ENCODE data around the gene ATP2C2.

The ATP2C2 gene, protein sequence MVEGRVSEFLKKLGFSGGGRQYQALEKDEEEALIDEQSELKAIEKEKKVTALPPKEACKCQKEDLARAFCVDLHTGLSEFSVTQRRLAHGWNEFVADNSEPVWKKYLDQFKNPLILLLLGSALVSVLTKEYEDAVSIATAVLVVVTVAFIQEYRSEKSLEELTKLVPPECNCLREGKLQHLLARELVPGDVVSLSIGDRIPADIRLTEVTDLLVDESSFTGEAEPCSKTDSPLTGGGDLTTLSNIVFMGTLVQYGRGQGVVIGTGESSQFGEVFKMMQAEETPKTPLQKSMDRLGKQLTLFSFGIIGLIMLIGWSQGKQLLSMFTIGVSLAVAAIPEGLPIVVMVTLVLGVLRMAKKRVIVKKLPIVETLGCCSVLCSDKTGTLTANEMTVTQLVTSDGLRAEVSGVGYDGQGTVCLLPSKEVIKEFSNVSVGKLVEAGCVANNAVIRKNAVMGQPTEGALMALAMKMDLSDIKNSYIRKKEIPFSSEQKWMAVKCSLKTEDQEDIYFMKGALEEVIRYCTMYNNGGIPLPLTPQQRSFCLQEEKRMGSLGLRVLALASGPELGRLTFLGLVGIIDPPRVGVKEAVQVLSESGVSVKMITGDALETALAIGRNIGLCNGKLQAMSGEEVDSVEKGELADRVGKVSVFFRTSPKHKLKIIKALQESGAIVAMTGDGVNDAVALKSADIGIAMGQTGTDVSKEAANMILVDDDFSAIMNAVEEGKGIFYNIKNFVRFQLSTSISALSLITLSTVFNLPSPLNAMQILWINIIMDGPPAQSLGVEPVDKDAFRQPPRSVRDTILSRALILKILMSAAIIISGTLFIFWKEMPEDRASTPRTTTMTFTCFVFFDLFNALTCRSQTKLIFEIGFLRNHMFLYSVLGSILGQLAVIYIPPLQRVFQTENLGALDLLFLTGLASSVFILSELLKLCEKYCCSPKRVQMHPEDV

GRCh38 chr16:84368308-84368996 is at the start of gene ATP2C2:
ATP2C2 (plus strand) TSS chr16:84368538; CDS start chr16:84368616, 78 bp downstream.
- TF ChIP-seq SNAI2 (CRISPR knock-in tag; IDR thresholded peaks at IDR 0.05) (no peak), ZC3H10 (CRISPR knock-in tag; IDR thresholded peaks at IDR 0.05) (no peak), GLIS3 (CRISPR knock-in tag; IDR thresholded peaks at IDR 0.05) (no peak), ZNF70 (CRISPR knock-in tag; IDR thresholded peaks at IDR 0.05) (no peak), CSDC2 (CRISPR knock-in tag; IDR thresholded peaks at IDR 0.05) (no peak), ESRRG (CRISPR knock-in tag; IDR thresholded peaks at IDR 0.05) (no peak), ZFP30 (CRISPR knock-in tag; IDR thresholded peaks at IDR 0.05) (no peak), ARNTL (CRISPR knock-in tag; IDR thresholded peaks at IDR 0.05; ENCODE audit: borderline replicate concordance, low read depth) (no peak), CSRNP3 (CRISPR knock-in tag; IDR thresholded peaks at IDR 0.05) (no peak), BACH2 (CRISPR knock-in tag; IDR thresholded peaks at IDR 0.05; ENCODE audit: borderline replicate concordance) (no peak), TSHZ2 (CRISPR knock-in tag; IDR thresholded peaks at IDR 0.05) (no peak), ISL1 (CRISPR knock-in tag; IDR thresholded peaks at IDR 0.05) (no peak), ZFP3 (CRISPR knock-in tag; IDR thresholded peaks at IDR 0.05) (no peak), ZNF565 (CRISPR knock-in tag; conservative IDR thresholded peaks at IDR 0.05; ENCODE audit: low read depth) (no peak), RARB (CRISPR knock-in tag; IDR thresholded peaks at IDR 0.05) (no peak), TCF4 (CRISPR knock-in tag; IDR thresholded peaks at IDR 0.05; ENCODE audit: borderline replicate concordance) (no peak), OSR1 (CRISPR knock-in tag; IDR thresholded peaks at IDR 0.05) (no peak)
- TF ChIP-seq, protein P1, sequence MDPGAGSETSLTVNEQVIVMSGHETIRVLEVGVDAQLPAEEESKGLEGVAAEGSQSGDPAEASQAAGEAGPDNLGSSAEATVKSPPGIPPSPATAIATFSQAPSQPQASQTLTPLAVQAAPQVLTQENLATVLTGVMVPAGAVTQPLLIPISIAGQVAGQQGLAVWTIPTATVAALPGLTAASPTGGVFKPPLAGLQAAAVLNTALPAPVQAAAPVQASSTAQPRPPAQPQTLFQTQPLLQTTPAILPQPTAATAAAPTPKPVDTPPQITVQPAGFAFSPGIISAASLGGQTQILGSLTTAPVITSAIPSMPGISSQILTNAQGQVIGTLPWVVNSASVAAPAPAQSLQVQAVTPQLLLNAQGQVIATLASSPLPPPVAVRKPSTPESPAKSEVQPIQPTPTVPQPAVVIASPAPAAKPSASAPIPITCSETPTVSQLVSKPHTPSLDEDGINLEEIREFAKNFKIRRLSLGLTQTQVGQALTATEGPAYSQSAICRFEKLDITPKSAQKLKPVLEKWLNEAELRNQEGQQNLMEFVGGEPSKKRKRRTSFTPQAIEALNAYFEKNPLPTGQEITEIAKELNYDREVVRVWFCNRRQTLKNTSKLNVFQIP (CRISPR knock-in tag; IDR thresholded peaks at IDR 0.05; ENCODE audit: borderline replicate concordance, low read depth): no peak
- TF ChIP-seq, protein P2, sequence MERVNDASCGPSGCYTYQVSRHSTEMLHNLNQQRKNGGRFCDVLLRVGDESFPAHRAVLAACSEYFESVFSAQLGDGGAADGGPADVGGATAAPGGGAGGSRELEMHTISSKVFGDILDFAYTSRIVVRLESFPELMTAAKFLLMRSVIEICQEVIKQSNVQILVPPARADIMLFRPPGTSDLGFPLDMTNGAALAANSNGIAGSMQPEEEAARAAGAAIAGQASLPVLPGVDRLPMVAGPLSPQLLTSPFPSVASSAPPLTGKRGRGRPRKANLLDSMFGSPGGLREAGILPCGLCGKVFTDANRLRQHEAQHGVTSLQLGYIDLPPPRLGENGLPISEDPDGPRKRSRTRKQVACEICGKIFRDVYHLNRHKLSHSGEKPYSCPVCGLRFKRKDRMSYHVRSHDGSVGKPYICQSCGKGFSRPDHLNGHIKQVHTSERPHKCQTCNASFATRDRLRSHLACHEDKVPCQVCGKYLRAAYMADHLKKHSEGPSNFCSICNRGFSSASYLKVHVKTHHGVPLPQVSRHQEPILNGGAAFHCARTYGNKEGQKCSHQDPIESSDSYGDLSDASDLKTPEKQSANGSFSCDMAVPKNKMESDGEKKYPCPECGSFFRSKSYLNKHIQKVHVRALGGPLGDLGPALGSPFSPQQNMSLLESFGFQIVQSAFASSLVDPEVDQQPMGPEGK (CRISPR knock-in tag; IDR thresholded peaks at IDR 0.05; ENCODE audit: borderline replicate concordance): no peak
- peak; percentile 28; the same call in 1 of the 3 replicates for ATAC-seq

DNA sequence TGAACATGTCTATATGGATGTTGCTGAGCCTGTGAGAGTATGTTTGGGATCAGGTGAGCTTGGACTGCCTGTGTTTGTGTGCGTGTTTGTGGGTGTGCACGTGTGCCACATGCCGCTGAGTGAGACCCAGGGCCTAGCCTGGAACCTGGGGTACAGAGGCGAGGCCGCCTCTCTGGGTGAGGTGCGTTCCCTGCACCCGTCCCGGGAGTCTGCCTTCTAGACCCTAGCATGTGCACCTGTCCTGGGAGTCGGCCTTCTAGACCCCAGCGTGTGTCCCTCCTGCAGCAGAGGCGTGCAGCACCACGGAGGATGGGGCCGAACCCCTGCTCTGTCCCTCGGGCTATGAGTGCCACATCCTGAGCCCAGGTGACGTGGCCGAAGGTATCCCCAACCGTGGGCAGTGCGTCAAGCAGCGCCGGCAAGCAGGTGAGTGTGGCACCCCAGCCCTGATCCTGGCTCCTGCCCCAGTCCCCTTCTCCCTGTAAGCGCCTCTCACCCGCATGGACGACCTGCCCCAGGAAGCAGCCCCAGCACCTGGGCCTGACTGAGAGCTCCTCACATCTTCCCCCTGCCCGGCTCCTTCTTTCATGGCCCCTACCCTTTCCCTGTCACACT is 49.1 kb upstream of the ATP2C2 start:
- no peak for ATAC-seq
- no peak for TF ChIP-seq TSHZ2 (CRISPR knock-in tag; IDR thresholded peaks at IDR 0.05)
- TF ChIP-seq TCF4 (CRISPR knock-in tag; IDR thresholded peaks at IDR 0.05; ENCODE audit: borderline replicate concordance): no peak
- TF ChIP-seq PPARA (CRISPR knock-in tag; IDR thresholded peaks at IDR 0.05; ENCODE audit: borderline replicate concordance): no peak
- TF ChIP-seq ZC3H10 (CRISPR knock-in tag; IDR thresholded peaks at IDR 0.05): no peak
- TF ChIP-seq ARNTL (CRISPR knock-in tag; IDR thresholded peaks at IDR 0.05; ENCODE audit: borderline replicate concordance, low read depth): no peak
- TF ChIP-seq SNAI2 (CRISPR knock-in tag; IDR thresholded peaks at IDR 0.05): no peak
- TF ChIP-seq TOX (CRISPR knock-in tag; IDR thresholded peaks at IDR 0.05; ENCODE audit: borderline replicate concordance): no peak
- no peak for TF ChIP-seq ZFP30 (CRISPR knock-in tag; IDR thresholded peaks at IDR 0.05)
- no peak for TF ChIP-seq ZNF565 (CRISPR knock-in tag; conservative IDR thresholded peaks at IDR 0.05; ENCODE audit: low read depth)
- no peak for TF ChIP-seq ISL1 (CRISPR knock-in tag; IDR thresholded peaks at IDR 0.05)
- TF ChIP-seq, protein P2 (CRISPR knock-in tag; IDR thresholded peaks at IDR 0.05; ENCODE audit: borderline replicate concordance): no peak
